Kidney tubule cell (primary cell): Measurements from ENCODE around the gene HOXD10.

Experiments used
- DNase-seq: peaks from one replicate; pipeline ENCODE4 v3.0.0-alpha.2; 2018; ENCODE audit warnings: low spot score

Gene HOXD10

GRCh38 chr2:176164611-176165369 lies 48.2 kb downstream of the HOXD10 start:
- peak; percentile 51 for DNase-seq

- no peak for DNase-seq
Measured at GRCh38 chr2:176165370-176166050, 48.9 kb downstream of the HOXD10 start.

- no peak for DNase-seq
Measured at GRCh38 chr2:176166272-176166671, 49.7 kb downstream of the HOXD10 start.

- DNase-seq, result no peak
Measured at GRCh38 chr2:176167398-176167797, 50.8 kb downstream of the HOXD10 start.

GRCh38 chr2:176169181-176169580 lies 52.6 kb downstream of the HOXD10 start:
- DNase-seq, result no peak
